Panc1 (cell line): ENCODE data around the gene FRK.

Source experiments
- POLR2AphosphoS5 ChIP-seq: IDR thresholded peaks from 2 replicates; pipeline ENCODE4 v1.6.1; 2012; ENCODE audit warnings: mild to moderate bottlenecking, low read depth, low read length, moderate library complexity
- REST ChIP-seq, 2 experiments: IDR thresholded peaks; 2 replicates each; pipeline ENCODE4 v1.6.1; 2011 to 2012; ENCODE audit warnings: low read depth in 2 of 2, control low read depth in 1 of 2, low read length in 1 of 2, mild to moderate bottlenecking in 1 of 2, moderate library complexity in 1 of 2; ENCODE audit not compliant: insufficient read depth in 1 of 2
- TF ChIP-seq, protein P1 (sequence below): fragments of 450-650 bp; IDR thresholded peaks from 2 replicates; pipeline ENCODE4 v1.5.1; 2017; ENCODE audit warnings: mild to moderate bottlenecking

DNA sequence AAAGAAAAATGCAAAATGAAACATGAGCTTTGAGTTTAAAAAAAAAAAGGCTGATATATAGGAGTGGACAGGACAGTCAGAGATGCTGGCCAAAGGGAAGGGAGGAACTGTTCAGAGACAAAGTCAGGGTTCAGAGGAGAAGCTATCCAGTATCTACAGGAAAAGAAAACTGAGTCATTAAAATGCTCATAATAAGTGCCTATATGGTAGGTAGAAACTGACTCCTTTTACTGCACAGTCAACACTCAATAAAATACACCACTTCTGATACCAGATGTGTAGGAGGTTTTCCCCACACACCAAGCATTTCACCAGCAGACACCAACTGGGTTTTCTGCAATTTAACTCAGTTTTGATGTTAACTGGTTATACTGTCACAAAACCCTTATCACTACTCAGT, 32.9 kb downstream of the FRK start:
- TF ChIP-seq, protein P1, sequence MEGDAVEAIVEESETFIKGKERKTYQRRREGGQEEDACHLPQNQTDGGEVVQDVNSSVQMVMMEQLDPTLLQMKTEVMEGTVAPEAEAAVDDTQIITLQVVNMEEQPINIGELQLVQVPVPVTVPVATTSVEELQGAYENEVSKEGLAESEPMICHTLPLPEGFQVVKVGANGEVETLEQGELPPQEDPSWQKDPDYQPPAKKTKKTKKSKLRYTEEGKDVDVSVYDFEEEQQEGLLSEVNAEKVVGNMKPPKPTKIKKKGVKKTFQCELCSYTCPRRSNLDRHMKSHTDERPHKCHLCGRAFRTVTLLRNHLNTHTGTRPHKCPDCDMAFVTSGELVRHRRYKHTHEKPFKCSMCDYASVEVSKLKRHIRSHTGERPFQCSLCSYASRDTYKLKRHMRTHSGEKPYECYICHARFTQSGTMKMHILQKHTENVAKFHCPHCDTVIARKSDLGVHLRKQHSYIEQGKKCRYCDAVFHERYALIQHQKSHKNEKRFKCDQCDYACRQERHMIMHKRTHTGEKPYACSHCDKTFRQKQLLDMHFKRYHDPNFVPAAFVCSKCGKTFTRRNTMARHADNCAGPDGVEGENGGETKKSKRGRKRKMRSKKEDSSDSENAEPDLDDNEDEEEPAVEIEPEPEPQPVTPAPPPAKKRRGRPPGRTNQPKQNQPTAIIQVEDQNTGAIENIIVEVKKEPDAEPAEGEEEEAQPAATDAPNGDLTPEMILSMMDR, result no peak
- TF ChIP-seq POLR2AphosphoS5, result no peak
- no peak for TF ChIP-seq REST (IDR thresholded peaks at IDR 0.05; ENCODE audit: insufficient read depth in 1 of 2, low read depth in 2 of 2, low read length in 1 of 2)
